ENCODE results near the gene PLA2G2C. TPM values are rescaled to one million over a fixed set of nuclear protein-coding genes. Genes with fewer than 3 reads are reported as not detected.

Gene PLA2G2C
- total and polyA plus RNA-seq, 2 donors (not counting 1 experiment from before 2014, with no cell fraction given), result 0.03 TPM; not detected in 1

- Histone ChIP-seq H3K9me3 (ENCODE audit: control extremely low read depth in 1 of 3, control insufficient read depth in 2 of 3, insufficient read depth in 1 of 3, low read length in 2 of 3) (peaks cover 1 to 14% (median 7%) of the 10 kb centered on the region in 3 donors), H3K9ac (ENCODE audit: low read length) (no peak overlapping the region), H3K4me2 (replicated peaks; ENCODE audit: low read depth, low read length, poor library complexity, severe bottlenecking) (no peak overlapping the region), H3K4me1 (ENCODE audit: control insufficient read depth in 2 of 2, insufficient read depth in 2 of 2, low read length in 2 of 2) (peaks cover 0 to 5% of the 10 kb centered on the region in 2 donors), H3K36me3 (replicated peaks in 1 of 2; ENCODE audit: control extremely low read depth in 1 of 2, control insufficient read depth in 1 of 2, extremely low read depth in 1 of 2, insufficient read depth in 2 of 2, low read length in 1 of 2) (no peaks in the 10 kb centered on the region), H2AFZ (ENCODE audit: insufficient read depth, low read depth, low read length, poor library complexity, severe bottlenecking) (no peak overlapping the region), H4K20me1 (ENCODE audit: control insufficient read depth, insufficient read depth, low read length, poor library complexity, severe bottlenecking) (no peaks in the 10 kb centered on the region), H3K79me2 (ENCODE audit: control insufficient read depth, insufficient read depth, low read length) (no peaks in the 10 kb centered on the region), H3K27me3 (replicated peaks in 1 of 4; ENCODE audit: control extremely low read depth in 1 of 4, control insufficient read depth in 3 of 4, insufficient read depth in 4 of 4, low read length in 3 of 4) (peaks cover 0 to 12% (median 0%) of the 10 kb centered on the region in 4 experiments), H3K27ac (ENCODE audit: low read length in 2 of 2) (no peak overlapping the region), H3K4me3 (ENCODE audit: control extremely low read depth in 1 of 5, extremely low read depth in 1 of 5, insufficient read depth in 1 of 5, low read depth in 2 of 5, low read length in 4 of 5) (no peak overlapping the region)
- Mint-ChIP-seq H3K9me3 (ENCODE audit: insufficient read depth) (peaks cover 2% of the 10 kb centered on the region), H3K27ac (peak overlapping the region; percentile 2), H3K4me1 (peaks cover 12% of the 10 kb centered on the region), H3K27me3 (peaks cover 22% of the 10 kb centered on the region), H3K4me3 (no peak overlapping the region)
- ChIA-PET CTCF (interaction anchor here (1.0 to 5.4 kb wide), 6 partner anchors 8 to 262 kb away, joined by 3 to 32 read pairs (median 4); no protein-coding TSS in a partner anchor), POLR2A (no interaction called here)
- intact Hi-C loops (cut with micrococcal nuclease), result no loop called here
- no peak for ATAC-seq (ENCODE audit: low read depth)
- WGBS (ENCODE audit: insufficient coverage), result 100% methylated on average over 1 of the region's 2 CpGs
- no peak for DNase-seq
- TF ChIP-seq EZH2 (IDR thresholded peaks at IDR 0.05; ENCODE audit: borderline replicate concordance, insufficient read depth, low read depth, low read length, poor library complexity, severe bottlenecking), result no peak
- no peak for TF ChIP-seq CTCF (IDR thresholded peaks at IDR 0.05)
These were observed 6.8 kb downstream of the PLA2G2C start for GRCh38 chr1:20179371-20180128.

Measured in B cell (primary cell).